Hematopoietic multipotent progenitor cell treated with erythropoietin and hydrocortisone succinate and interleukin-3 and kit ligand, for 4 days (in vitro differentiated cells): ENCODE measurements around the gene KCNK10.

Experiments used
- DNase-seq: peaks from one replicate; pipeline ENCODE4 v3.0.0-alpha.2; 2015

KCNK10 gene

DNA sequence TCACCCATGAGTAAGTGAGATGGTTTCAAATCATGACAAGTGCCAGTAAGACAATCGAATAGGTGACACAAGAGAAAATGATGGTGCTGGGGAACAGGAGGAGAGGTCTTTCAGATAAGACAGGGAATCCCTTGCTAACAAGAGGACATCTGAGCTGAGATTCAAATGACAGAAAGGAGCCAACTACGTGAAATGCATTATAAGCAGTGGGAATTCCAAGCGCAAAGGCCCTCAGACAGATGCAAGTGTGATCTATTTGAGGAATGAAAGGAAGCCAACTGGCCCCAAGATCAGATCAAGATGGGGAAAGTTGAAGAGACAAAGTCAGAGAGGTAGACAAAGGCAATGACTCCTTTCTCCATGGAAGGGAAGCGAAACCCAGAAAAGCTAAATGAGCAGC, 4.7 kb downstream of the KCNK10 start:
- DNase-seq = no peak

DNA sequence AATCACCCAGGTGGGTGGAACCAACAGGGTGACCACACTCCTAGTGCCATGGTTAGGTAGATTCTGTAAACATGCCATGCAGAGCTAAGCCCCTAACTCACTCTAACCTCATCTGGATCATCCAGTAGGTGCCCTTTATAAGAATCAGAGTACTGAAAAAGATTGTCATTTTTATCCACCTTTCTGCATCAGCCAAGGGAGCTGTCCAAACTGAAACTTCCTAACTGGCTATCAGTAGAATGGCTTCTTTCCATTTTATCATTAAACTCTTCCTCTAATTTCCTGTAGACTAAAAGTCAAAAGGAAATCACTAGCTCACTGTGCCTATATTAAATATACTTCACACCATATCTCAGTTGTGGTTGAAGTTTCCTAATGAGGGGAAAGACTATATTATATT, 6.5 kb downstream of the KCNK10 start:
- no peak for DNase-seq

DNA sequence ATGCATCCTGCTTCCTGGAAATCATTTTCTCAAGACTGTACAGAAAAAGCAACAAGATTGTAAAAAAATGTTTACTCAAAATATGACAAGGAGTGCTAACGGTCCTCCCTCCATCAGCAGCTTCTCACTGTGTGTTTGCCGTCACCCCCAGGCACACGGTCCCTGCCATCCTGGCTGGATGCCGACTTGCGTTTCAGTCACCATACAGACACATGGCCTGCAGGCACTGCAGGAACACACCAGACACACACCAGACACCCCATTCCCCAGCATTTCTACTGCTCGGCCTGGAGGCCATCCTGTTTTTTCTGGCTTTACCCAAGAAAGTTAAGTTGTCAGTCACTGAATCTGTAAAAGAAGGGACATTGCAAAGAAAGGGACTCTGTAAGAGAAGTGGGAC, 10.8 kb downstream of the KCNK10 start:
- DNase-seq = no peak

DNA sequence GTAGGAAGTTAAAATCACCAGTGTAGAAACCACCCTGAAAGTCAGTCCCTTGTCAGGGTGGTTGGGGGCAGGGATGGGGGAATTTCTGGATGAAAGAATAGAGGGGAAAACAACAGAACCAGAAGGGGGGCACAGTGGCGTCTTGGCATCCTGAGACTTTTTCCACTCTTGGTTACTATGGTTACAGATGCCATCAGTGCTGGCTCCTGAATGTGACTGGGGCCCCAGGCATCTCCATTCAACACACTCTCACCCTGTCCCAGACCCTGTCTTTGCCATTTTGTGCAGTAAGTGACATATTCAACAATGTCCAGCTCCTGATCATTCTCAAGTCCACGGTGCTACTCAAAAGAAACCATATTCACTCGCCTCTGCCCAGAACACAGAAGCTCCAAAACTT, 11.3 kb downstream of the KCNK10 start:
- DNase-seq = no peak

DNA sequence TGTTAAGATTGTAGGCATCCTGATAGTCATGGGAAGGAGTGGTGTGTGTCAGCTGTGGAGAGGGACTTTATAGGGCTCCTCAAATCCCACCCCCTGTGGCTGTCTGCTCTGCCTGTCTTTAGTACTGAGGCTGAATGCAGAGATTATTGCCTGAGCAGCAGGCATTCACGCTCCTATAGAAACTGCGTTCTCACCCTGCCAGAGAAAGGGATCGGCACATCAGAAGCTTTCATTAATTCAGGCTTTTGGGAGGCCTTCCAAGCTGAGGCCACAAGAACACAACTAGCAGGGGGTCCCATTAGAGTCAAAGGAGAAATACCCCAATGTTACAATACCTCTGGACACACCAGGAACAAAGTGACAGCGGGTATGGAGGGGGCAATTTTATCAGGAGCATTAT, 12.6 kb downstream of the KCNK10 start:
- no peak for DNase-seq

DNA sequence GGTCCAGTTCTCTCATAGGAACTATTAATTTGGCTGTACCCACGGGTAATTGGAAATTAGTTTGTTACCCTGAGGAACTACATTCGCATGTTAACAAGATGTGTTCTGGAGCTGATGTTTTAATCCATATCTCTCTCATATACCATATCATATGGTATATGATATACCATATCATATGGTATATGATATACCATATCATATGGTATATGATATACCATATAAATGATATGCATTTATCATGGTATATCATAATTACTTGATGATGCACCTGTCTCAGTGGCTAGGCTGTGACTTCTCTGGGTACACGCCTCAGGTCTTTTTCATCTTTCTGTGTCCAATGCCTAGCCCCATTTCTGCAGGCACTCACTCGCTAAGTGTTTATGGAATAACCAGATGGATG, 13.0 kb downstream of the KCNK10 start:
- DNase-seq = no peak

DNA sequence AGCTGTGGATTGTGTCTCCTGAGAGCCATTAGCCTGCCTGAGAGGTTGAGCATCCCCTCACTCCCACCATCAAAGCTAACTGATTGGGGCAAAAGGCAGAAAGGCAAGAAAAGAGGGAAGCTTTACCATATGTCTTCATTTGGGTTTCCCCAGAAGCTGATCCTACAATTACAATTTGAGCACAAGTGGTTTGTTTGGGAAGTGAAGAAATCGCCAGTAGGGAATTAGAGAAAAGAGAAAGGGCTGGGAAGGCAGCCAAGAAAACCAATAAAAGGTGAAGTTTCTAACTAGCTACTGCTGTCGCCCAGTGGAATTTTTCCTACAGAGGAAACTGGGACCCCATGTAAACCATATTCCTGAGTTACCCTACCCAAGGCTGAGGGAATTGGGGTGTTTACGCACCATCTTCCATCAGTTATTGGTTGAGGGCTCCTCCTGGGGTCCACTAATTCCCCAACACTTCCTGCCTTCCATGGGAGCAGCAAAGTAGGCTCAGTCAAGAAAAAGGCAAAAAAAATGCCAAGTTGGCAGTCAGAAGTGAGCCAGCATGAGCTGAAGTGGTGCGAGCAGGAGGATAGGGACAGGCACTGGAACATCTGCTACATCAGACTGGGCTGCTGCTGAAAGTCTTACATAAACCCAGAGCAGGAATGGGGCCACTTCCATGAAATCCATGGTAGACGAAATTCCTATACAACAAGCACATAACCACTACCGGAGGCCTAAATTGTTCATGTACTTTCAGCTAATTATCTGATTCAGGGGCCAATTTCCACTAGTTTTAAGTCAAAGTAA, 17.3 kb downstream of the KCNK10 start:
- DNase-seq = no peak

DNA sequence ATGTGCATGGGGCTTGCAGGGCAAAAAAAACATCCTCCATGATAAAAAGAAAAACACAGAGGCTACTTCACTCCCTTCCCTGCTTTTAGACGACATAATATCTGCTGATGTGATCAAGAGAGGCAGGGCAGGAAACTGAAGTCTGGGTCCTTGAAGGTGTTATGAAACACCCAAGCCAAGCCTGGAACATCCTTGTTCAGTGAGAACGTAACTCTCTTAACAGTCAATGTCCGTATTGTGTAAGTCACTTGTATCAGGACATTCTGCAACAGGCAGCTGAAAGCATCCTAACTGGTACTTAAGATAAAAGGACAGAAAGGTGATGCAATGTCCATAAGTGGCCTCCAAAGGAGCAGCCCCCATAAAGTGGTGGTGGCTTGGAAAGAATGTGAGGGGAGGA, 20.0 kb downstream of the KCNK10 start:
- peak; percentile 14 for DNase-seq

DNA sequence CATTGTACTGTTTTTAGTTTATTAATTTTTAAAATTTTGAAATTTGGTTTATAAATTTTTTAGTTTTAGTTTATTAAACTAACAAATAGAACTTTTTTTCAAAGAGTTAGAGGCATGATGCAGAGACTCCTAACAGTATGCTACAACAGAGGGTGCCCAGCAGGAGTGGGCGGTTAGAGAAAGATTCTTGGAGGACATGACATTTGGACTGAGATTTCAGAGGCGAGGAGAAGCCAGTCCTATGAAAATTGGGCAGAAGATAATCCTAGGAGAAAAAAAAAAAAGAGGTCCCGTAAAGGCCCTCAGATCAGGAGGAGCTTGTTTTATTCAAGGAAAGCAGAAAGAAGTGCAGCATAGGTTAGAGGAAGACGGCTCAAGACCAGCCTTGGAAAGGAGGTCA, 21.7 kb downstream of the KCNK10 start:
- DNase-seq = no peak

DNA sequence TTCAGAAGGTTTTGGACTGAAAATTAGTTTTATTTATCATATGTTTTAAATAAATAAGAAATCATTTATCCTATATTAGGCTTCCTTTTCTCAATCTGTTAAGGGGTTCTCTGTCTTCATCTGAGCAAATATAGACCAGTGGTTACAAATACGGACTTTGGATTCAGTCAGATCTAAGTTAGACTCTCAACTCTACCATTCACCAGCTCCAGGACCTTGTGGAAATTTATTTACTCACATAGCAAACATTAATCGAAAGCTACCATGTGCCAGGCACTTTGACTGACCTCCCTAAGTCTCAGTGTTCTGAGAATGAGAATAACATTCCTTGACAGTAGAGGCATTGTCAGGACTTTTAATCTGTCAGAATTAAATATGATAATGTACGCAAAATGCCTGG, 22.3 kb downstream of the KCNK10 start:
- no peak for DNase-seq

DNA sequence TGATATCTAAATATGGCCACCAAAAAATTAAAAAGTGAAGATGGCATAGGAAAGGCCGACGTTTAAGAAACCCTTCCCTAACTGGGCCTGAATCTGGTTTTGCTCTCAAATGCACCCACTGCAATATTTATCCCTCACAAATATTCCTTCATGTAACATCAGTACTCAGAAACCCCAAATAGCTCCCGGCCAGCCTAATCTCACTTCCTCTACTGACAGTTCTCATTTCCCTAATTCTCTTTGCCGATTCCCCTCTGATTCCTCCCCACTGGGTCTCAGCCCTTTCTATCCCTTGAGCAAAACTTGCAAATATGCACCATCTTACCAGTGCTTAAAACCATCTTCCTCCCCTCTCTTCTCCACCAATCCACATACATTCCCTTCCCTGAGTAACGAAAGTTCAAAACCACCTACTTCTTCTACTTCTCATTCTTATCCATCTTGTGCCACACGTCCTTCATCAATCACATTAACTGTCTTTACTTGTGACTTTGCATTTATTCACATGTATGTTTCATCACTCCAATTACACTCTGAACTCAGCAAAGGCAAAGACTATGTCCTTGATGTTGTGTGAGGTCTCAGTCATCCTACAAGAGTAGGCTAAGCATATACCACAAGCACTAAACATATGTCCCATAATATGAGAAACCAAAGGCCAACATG, 23.1 kb downstream of the KCNK10 start:
- DNase-seq = peak; percentile 14

DNA sequence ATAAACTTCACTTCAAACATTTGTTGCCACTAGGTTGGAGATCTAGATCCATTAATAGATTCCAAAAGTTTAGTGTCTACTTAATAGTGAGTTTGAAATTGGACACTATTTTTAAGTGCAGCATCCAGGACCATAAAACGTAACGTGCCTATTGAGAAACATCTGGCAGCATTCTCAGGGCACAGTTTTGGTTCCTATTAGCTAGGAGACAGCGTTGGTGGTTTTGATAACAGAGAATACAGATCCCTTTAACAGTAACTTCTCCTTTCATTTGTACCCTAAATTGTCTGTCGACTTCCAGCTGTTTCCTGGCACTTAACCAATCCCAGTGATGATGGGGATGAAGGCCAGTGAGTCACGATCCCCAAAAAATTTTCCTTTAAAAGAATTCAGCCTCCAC, 25.8 kb downstream of the KCNK10 start:
- peak; percentile 46 for DNase-seq

DNA sequence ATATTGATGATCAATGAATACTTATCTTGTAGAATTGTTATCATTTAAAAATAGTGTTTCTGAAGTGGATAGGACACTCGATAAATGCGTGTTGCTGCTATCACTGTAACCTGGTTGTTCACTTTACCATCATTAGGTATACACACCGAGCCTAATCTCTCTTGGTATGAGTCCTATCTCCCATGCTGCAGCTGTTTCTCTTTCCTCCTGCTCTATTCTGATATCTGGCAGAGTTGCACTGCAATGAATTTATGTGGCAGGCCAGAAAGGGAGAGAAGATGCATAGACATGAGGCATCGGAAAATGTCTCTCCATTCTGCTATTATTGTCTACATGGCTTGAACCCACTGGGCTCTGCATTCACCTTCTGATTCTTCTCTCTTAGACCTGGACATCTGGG, 26.7 kb downstream of the KCNK10 start:
- peak; percentile 8 for DNase-seq

DNA sequence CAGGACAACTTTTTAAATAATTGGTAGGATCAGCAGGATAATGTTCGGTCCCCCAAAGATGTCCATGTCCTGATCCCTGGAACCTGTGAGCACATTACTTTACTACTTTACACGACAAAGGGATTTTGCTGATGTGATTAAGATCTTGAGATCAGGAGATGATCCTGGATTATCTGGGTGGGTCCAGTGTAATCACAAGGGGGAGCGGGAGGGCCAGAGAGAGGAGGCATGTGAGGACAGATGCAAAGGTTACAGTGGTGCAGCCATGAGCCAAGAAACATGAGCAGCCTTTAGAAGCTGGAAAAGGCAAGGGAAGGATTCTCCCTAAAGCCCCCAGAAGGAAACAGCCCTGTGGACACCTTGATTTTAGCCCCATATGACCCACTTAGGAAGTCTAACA, 33.1 kb downstream of the KCNK10 start:
- no peak for DNase-seq

DNA sequence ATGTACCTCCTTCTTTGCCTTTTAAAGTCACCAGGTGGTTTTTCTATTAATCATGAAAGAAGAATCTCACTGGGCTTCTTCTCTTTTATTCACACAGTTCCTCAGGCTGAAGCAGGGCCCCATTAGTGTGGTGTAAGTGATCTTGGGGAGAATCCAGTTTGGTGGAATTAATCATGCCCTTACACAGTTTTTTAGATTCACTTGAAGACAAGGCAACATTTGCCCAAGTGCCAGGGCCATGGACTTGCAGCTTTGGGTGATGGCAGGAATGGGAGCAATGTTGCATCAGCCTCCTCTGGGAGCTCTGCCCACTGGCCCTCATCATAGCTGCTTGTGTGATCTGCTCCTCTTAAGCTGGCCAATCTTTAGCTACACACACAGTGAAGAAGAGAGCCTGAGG, 33.8 kb downstream of the KCNK10 start:
- no peak for DNase-seq

DNA sequence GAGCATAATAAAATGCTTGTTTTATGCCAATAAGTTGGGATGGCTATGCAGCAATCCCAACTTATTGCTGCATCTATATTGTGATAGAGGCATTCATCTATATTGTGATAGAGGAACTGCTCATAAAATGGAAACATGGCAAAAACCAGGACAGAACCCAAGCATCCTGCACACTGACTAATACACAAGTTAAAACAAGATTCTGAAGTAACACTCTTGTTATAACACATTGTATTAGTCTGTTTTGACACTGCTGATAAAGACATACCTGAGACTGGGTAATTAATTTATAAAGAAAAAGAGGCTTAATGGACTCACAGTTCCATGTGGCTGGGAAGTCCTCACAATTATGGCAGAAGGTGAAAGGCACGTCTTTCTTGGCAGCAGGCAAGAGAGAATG, 36.8 kb downstream of the KCNK10 start:
- DNase-seq = no peak

DNA sequence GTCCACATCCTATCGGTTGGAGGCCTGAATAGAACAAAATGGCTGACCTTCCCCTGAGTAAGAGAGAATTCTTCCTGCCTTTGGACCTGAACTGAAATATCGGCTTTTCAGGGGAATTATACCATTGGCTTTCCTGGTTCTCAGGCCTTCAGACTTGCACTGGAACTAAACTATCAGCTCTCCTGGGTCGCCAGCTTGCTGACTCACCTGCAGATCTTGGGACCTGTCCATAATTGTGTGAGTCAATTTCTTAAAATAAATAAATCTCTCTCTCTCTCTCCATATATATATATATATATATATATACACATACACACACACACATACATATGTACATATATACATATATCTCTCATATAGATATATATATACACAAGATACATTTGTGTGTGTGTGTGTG, 41.6 kb downstream of the KCNK10 start:
- no peak for DNase-seq

DNA sequence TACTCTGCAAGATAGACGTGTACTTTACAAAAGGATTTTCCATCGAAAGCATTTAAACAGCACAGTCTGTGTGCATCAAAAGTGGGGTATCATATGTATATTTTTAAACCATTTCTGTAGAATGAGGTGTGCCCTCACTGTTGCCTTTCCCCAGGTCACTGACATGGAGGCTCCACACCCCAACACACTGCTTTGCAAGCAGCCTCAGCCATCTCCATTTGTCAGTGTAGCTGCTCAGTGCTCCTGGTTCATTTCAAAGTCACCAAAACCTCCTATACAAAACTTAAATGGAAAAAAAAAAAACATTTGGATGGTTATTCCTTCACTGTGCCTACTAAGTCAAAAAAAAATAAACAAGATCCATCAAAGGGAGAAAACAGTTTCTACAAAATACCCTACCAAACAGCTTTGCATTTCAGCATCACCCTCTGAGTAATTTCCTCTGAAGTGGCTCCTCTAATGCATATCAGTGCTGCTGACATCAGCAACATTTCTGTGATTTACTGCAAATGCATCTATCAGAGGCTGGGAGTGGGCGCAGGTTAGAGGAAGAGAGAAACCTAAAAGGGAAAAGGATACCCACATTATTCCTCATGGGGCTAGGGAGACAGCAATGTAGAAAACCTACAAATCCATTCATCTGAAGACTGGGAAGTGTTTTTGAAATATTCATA, 46.0 kb downstream of the KCNK10 start:
- DNase-seq = no peak

DNA sequence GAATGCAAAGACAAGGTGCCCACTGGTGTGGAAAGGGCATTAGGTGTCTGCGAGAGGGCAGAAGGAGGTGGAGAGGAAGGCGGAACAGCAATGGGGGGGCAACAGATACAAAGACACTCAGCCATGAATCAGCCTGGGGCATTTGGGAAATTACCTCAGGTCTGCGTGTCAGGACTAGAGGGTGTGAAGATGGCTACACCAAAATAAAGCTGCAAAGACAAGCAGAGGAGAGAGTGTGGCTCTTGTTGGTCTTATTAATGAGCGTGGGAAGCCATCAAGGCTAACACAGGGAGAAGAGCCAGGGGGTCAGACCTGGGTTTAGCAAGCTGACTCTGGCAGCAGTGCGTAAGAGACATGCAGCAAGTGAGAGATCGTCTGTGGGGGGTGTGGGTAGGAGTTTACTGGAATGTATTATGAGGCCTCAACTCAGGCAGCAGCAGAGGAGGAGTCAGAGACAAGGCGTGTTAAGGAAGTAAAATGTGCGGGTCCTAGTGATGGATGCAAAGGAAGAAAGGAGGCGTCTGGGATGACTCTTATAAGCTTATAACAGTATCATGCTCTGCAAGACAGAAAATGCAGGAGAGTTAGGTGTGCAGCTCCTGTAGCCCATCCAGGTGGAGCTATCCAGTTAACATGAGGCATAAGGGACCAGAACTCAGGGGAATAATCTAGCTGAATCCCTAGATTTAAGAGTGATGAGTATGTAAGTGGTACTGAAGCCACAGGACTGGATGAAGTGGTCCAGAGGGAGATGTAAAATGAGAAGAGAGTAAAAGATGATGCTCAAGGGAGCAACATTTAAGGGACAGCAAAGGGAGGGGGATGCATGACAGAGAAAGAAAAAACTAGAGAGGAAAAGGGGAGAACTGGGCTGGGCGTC, 50.4 kb downstream of the KCNK10 start:
- DNase-seq = no peak

DNA sequence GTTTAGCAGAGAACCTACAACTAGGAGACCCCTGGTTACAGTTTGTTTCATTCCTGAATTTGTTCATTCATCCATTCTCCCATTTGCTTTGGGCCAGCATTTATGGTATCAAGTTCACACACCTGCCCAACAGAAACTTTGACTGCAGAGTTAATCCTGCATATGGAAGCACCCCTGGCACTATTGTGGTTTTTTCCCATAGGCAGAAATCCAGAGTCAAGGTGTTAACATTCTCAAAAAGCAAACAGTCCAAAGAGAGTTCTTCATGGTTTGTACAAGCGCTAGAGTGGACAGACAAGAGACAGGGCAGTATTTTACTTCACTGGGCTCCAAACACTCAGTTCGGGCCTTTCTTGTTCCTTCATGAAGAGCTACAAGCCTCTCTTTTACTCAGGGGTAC, 51.9 kb downstream of the KCNK10 start:
- no peak for DNase-seq

DNA sequence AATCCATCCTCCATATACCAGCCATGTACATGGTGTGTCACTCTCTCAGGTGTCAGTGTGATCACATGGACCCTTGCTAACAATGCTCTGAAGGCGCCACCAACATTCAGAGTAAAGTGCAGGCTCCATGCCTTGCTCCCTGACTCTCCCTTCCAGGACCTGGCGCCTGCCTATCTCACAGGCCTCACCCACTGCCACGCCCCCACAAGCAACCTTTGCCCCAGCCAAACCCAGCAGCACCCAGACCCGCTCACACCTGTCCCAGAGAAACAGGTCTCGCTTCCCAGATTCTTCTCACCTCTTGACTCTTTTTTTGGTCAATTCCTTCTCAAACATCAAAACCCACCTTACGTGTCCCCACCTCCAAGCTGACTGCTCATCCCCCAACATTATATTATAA, 52.3 kb downstream of the KCNK10 start:
- DNase-seq = no peak

DNA sequence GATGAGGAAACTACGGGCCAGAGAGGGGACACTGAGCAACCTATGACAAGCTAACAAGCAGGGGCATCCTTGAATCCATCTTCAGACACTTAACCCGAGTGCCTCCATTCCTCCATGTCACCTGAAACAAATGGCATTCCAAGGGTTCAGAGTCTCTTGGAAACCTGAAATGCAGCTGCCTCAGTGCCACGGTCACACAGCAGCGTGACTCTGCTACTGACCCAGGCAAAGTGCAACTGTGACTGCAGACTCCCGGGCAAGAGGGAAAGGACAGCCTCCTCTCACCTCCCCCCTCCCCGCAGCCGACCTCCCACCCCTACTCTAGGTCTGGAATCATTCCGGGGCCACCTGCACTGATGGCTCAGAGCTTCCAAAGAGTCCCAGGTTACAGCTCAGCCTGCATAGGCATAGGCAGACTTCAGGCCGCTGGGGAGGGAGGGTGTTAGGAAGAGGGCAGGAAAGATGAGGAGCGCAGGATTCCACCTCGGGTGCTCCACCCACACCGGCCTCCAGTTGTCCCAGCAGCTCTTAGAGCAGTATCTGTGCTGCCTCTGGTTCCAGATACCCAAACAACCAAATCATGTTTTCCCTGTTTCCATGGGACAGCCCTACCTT, 53.2 kb downstream of the KCNK10 start:
- DNase-seq = no peak

DNA sequence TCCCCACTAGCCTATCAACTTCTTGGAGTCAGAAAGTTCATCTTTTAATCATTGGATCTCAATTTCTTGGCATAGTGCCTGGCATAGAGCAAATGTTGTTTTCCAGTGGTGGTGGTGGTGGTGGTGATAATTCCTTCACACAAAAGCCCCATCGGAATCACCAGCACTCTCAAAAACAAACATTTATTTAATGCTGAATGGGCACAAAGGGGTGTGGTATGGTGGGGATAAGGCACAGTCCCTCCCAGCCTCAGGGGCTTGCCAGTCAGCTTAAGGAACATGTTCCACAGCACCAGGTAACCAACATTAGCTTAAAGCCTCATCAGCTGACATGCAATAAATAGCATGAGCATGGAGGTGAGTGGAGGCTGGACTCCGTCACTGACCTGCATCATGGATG, 56.6 kb downstream of the KCNK10 start:
- no peak for DNase-seq
